Activated T-cell treated with anti-CD3 and anti-CD28 coated beads, Interleukin-2, amount 50 U/mL, for 72 hours (primary cell): ENCODE results near the gene TMEM176A. TPM values are rescaled to one million over a fixed set of nuclear protein-coding genes. Genes with fewer than 3 reads are reported as not detected.

Experiments used
- ATAC-seq, 2 donors: fragments of 150-1000 bp; cut with Tn5 transposase; replicated peaks in 1 of 2; 2 replicates each; pipeline ENCODE4 v1.10.0; 2021; ENCODE audit warnings: moderate library complexity in 2 of 2, mild to moderate bottlenecking in 1 of 2
- DNase-seq, 2 donors: peaks; one replicate each; pipeline ENCODE4 v3.0.0; 2021 to 2022; ENCODE audit warnings: mixed read lengths in 1 of 2
- H3K27ac Mint-ChIP-seq: one replicate; pipeline ENCODE4 v1.8.0; 2022; ENCODE audit warnings: mild to moderate bottlenecking, moderate library complexity, mixed read lengths
- H3K27me3 Mint-ChIP-seq: one replicate; pipeline ENCODE4 v1.8.0; 2022; ENCODE audit warnings: low read depth, mixed read lengths
- H3K36me3 Mint-ChIP-seq, 2 donors: one replicate each; pipeline ENCODE4 v1.8.0; 2022; ENCODE audit warnings: mixed read lengths in 2 of 2, mild to moderate bottlenecking in 1 of 2; ENCODE audit not compliant: insufficient read depth in 2 of 2
- H3K4me1 Mint-ChIP-seq: one replicate; pipeline ENCODE4 v1.8.0; 2022; ENCODE audit warnings: low read depth, mixed read lengths
- H3K4me3 Mint-ChIP-seq, 2 donors: one replicate each; pipeline ENCODE4 v1.8.0; 2022; ENCODE audit warnings: mild to moderate bottlenecking in 2 of 2, mixed read lengths in 2 of 2, moderate library complexity in 2 of 2
- H3K9me3 Mint-ChIP-seq, 2 donors: one replicate each; pipeline ENCODE4 v1.8.0; 2022; ENCODE audit warnings: mixed read lengths in 2 of 2
- total RNA-seq, 2 donors: library from RNA; stranded (reverse); gene quantifications; one replicate each; pipeline ENCODE4 v1.2.3, GENCODE V29; 2022

Gene TMEM176A
- total RNA-seq, 2 donors from 2014 or later, result 0.24 to 0.30 TPM

DNA sequence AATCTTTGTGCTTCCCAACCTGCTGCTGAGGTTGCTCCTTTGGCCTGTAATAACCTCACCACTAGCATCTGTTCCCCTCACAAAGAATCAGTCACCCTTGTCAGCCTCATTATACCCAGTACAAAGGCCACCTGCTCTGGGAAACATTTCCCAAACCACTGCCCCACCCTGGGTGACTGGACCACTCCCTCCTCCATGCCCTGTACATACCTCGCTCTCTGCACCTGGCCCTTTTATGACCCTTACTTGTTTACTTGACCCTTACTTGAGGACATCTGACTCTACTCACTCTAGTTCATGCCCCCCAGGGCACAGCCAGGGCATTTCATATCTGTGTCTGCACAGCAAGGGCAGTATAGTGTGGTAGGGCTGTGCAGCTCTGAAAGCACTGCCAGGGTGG, 30.4 kb downstream of the TMEM176A start:
- Mint-ChIP-seq H3K27me3 (peaks cover 33% of the 10 kb centered on the region), H3K27ac (no peak overlapping the region), H3K4me3 (no peak overlapping the region), H3K36me3 (no peaks in the 10 kb centered on the region), H3K9me3 (no peaks in the 10 kb centered on the region), H3K4me1 (no peaks in the 10 kb centered on the region)
- ATAC-seq (no peak), DNase-seq (no peak)

DNA sequence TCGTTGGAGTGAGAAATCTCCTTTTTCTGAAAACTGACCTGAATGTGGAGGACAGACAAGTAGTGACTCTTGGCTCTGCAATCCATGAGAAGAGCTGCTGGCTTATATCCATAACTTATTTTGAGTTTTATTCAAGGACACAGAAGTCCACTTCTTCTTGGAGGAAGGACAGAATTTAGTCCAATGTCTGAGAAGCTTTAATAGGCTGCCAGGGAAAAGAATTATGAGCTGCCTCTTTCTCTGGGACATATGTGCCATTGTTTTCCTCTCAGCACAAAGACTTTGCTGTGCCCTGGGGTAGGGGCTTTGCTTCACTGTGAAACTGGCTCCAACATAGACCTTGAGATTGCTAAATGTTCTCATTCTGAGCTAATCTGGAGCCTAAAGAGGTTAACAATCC, 31.3 kb downstream of the TMEM176A start:
- ATAC-seq (no peak), DNase-seq (no peak)
- no peak overlapping the region for H3K27ac Mint-ChIP-seq
- no peaks in the 10 kb centered on the region for H3K36me3 Mint-ChIP-seq
- no peaks in the 10 kb centered on the region for H3K4me1 Mint-ChIP-seq
- peaks cover 33% of the 10 kb centered on the region for H3K27me3 Mint-ChIP-seq
- H3K9me3 Mint-ChIP-seq, result no peaks in the 10 kb centered on the region
- H3K4me3 Mint-ChIP-seq, result no peak overlapping the region

DNA sequence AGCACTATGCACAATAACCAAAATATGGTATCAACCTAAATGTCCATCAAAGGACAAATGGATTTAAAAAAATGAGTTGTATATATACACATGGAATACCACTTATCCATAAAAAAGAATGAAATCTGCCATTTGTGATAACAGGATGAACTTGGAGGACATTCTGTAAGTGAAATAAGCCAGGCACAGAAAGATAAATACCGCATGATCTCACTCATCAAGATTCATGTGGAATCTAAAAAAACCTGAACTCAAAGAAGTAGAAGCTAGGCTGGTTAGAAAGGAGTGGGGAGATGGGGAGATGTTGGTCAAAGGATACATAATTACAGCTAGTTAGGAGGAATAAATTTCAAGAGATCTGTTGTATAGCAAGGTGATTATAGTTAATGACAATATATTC, 34.5 kb downstream of the TMEM176A start:
- H3K27me3 Mint-ChIP-seq, result peaks cover 33% of the 10 kb centered on the region

DNA sequence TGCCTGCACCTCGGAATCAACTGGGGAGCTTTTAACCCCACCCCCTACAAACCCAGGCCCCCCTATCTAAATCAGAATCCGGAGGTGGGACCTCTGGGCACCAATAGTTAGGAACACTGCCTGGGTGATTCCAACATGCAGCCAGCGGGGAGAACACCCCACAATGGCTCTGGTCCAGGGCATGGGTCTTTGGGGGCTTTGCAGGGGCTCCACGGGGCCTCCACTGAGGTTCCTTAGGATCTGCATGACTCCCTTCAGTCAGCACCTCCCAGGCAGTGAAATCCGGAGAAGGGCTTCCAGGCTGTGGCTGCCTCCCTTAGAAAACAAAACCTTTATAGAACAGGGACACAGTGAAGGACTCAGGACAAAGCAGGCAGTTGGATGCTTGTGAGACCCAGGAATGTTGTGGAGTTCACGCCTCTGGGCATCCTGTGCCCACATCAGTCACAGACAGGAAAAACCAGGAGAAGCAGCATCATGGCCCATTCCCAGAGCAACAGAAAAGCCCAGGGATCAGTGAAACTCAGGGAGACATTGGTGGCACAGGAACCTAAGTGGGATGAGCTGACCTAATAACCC, 35.2 kb downstream of the TMEM176A start:
- no peak overlapping the region for H3K27ac Mint-ChIP-seq
- no peak overlapping the region for H3K4me3 Mint-ChIP-seq
- DNase-seq, result no peak
- peaks cover 26% of the 10 kb centered on the region for H3K27me3 Mint-ChIP-seq
- H3K9me3 Mint-ChIP-seq, result no peaks in the 10 kb centered on the region
- H3K4me1 Mint-ChIP-seq, result no peaks in the 10 kb centered on the region
- H3K36me3 Mint-ChIP-seq, result no peaks in the 10 kb centered on the region
- ATAC-seq, result no peak

More for the DNA sequence above, 34.5 kb downstream of the TMEM176A start:
- no peak overlapping the region for H3K27ac Mint-ChIP-seq
- ATAC-seq (no peak), DNase-seq (no peak)
- no peaks in the 10 kb centered on the region for H3K9me3 Mint-ChIP-seq
- no peaks in the 10 kb centered on the region for H3K4me1 Mint-ChIP-seq
- no peak overlapping the region for H3K4me3 Mint-ChIP-seq
- no peaks in the 10 kb centered on the region for H3K36me3 Mint-ChIP-seq

DNA sequence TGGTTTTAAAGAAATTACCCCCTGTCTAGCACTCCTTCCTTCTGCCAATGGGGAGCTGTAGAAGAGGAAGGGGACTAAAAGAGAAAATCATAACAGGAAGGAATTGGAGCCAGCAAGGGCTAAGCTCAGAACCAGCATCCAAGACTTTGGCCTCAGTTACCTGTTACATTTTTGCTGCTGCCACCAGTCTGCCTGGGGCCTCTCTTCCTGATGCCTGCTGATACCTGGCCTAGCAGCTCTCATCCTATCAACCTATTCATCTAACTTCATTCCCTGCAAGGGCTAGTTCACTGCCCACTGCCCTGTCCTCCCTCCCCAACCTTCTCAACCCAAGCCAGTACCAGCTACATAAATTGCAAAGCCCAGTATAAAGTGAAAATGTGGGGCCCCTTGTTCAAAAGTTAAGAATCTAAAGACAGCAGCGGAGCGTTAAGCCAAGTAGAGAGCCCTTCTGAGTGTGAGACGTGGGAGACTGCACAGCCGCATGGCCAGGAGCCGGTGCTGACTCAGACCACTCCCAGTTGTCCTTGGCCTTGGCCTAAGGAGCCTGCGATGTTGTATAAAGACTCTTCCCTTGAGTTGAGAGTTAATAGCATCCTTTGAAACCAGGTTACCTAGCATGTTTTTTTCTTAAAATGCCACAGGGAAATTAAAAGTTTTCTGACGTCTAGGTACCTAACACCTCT, 38.5 kb downstream of the TMEM176A start:
- ATAC-seq, result no peak
- Mint-ChIP-seq H3K4me3 (no peak overlapping the region), H3K36me3 (no peaks in the 10 kb centered on the region), H3K27me3 (peaks cover 10% of the 10 kb centered on the region), H3K4me1 (no peaks in the 10 kb centered on the region), H3K9me3 (no peaks in the 10 kb centered on the region), H3K27ac (no peak overlapping the region)
- DNase-seq, result no peak

DNA sequence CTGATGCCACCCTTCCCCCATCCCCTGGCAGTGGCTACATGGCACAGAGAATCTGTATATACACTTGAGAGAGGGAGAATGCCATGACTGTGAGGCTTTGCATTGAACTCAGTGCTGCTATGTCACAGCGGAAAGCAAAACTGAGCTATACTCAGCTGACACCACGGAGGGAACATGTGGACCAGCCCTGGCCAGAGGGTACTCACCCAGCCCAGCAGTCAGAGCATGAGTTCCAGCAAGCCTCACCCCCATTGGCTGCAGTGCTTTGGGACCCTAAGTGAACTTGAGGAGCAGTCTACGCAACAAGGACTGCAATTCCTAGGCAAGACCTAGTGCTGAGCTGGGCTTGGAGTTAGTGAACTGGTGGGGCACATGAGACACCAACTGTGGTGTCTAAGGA, 41.4 kb downstream of the TMEM176A start:
- no peak for ATAC-seq

DNA sequence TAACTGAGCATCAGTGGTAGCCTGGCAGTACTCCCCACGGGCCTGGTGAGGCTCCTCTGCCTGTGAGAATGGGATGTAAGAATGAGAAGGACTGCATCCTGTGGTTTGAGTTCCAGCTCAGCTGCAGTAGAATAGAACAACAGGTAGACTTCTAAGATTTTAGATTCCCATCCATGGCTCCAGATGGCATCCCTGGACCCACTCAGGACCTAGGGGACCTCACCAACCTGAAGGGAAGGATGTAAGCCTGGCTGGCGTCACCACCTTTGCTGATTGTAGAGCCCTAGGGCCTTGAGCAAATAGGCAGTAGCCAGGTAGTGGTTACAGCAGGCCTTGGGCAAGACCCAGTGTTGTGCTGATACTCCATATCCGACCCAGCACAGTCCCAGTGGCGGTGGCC, 42.1 kb downstream of the TMEM176A start:
- DNase-seq, result no peak
- no peak for ATAC-seq
- Mint-ChIP-seq H3K27me3 (no peaks in the 10 kb centered on the region), H3K36me3 (no peaks in the 10 kb centered on the region), H3K9me3 (no peaks in the 10 kb centered on the region), H3K27ac (no peak overlapping the region), H3K4me3 (no peak overlapping the region), H3K4me1 (no peaks in the 10 kb centered on the region)

More for the DNA sequence above, 41.4 kb downstream of the TMEM176A start:
- H3K9me3 Mint-ChIP-seq, result no peaks in the 10 kb centered on the region
- H3K4me3 Mint-ChIP-seq, result no peak overlapping the region
- no peak for DNase-seq
- no peaks in the 10 kb centered on the region for H3K4me1 Mint-ChIP-seq
- no peak overlapping the region for H3K27ac Mint-ChIP-seq
- H3K27me3 Mint-ChIP-seq, result no peaks in the 10 kb centered on the region
- no peaks in the 10 kb centered on the region for H3K36me3 Mint-ChIP-seq

DNA sequence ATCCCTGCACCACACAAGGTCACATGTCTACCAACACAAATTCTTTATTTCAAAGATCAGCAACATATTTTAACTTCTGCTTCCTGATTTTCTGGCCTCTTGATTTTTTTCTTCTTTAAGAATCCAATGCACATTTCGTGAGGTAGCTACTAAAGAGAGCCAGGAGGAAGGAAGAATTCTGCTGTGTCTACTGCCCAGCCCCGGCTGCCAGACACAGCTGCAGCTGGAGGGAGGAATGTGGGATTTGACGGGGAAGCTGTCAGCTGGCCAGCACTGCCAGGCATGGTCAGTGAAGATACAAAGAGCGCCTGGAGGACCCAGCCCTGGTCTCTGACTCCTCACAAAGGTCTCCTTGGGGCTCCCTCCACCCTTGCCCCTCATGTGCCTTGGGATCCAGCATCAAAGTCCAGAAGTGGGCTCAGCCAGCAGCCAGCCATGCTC, 44.9 kb downstream of the TMEM176A start:
- Mint-ChIP-seq H3K36me3 (no peaks in the 10 kb centered on the region), H3K9me3 (no peaks in the 10 kb centered on the region), H3K27me3 (peaks cover 9% of the 10 kb centered on the region), H3K4me3 (no peak overlapping the region), H3K27ac (no peak overlapping the region), H3K4me1 (no peaks in the 10 kb centered on the region)
- DNase-seq (no peak), ATAC-seq (no peak)

DNA sequence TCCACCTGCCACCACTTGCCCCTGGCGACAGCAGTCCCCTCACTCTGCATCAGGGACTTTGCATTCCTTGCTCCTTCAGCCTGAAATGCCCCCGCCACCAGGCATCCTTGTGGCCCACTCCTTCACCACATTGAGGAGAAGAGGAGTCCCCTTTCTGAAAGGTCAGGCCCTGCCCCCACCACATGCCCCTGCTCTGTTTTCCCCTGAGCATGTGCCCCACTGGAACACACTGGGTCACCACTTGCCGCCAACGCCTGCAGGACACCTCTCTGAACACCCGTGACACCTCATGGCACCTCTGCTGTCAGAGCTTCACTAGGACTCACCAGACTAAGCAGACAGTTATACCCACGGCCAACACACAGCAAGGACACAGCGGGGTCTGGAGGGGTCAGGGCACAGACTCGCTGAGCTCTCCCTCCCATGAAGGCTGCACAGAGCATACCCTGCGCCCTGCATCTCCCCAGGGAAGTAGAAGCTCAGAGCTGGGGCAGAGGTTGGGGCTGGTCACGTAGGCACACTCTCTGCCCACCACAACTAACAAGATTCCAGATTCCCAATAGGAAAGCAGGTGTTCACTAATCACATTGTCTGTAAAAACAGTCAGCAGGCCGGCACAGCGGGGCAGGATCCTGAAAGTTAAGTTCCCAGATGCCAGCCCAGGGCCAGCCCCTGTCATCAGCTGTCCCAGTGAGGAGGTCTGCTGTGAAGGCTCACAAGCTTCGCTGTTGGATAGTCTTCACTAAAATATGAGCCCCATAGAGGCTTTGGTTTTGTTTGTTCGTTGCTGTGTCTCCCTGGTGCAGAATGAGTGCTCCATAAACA, 45.9 kb downstream of the TMEM176A start:
- Mint-ChIP-seq H3K9me3 (no peaks in the 10 kb centered on the region), H3K27me3 (peaks cover 20% of the 10 kb centered on the region), H3K4me3 (no peak overlapping the region), H3K4me1 (no peaks in the 10 kb centered on the region), H3K27ac (no peak overlapping the region), H3K36me3 (no peaks in the 10 kb centered on the region)
- no peak for DNase-seq
- no peak for ATAC-seq

DNA sequence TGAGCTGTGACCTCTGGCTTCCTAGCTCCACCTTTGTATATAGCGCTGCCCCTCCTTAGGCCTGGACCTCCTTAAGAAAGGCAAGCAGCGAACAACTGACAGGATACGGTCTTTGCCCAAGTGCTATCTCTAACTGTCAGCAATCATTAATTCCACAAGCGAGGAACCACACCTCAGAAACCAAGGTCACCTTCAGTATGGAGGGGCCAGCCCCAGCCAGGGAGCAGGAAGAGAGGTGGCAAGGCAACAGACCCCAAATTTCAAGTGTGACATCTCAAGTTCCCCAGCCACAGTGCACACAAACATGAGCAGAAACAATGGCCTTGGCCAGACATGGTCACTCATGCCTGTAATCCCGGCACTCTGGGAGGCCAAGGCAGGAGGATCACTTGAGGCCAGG, 47.0 kb downstream of the TMEM176A start:
- no peaks in the 10 kb centered on the region for H3K36me3 Mint-ChIP-seq
- H3K4me1 Mint-ChIP-seq, result no peaks in the 10 kb centered on the region
- no peak overlapping the region for H3K27ac Mint-ChIP-seq
- peaks cover 30% of the 10 kb centered on the region for H3K27me3 Mint-ChIP-seq
- no peaks in the 10 kb centered on the region for H3K9me3 Mint-ChIP-seq
- DNase-seq (no peak), ATAC-seq (no peak)
- H3K4me3 Mint-ChIP-seq, result no peak overlapping the region

DNA sequence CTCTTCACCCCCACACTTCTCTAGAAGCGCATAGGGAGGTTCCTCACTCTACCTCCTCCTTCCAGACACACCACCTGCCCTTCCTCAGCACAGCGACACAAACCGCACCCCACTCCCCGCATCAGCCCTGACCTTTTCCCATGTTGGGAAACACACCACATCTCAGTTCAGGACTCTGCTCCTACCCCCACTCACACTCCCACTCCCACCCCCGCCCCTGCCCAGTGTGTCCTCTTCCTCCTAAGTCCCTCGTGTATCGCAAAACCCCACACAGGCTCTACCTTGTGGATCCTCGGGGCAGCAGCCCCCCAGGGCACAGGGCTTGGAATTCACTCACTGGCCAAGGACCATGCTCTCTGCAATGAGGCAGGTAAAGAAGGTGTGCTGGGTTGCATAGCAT, 47.5 kb downstream of the TMEM176A start:
- H3K9me3 Mint-ChIP-seq, result no peaks in the 10 kb centered on the region
- DNase-seq (no peak), ATAC-seq (no peak)
- no peak overlapping the region for H3K27ac Mint-ChIP-seq
- peaks cover 36% of the 10 kb centered on the region for H3K27me3 Mint-ChIP-seq
- no peaks in the 10 kb centered on the region for H3K4me1 Mint-ChIP-seq
- H3K4me3 Mint-ChIP-seq, result no peak overlapping the region
- H3K36me3 Mint-ChIP-seq, result no peaks in the 10 kb centered on the region

DNA sequence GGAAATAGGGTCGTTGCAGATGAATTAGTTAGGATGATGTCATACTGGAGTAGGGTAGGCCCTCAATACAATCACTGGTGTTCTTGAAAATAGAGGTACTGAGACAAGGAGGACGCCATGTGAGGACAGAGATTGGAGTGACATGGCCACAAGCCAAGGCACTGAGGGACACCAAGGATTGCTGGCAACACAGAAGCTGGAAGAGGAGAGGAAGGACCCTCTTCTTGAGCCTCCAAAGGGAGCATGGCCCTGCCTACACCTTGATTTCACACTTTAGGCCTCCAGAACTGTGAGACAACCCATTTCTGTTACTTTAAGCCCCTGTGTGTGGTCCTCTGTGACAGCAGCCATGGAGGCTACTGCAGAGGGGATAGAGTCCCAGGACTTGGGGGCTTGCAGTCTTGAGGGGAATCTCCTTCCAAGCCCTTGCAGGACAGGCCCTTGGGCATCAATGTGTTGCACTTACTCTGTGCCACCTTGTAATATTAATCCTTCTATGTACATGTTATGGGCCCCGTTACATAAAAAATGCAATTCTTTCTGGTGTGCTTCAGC, 48.1 kb downstream of the TMEM176A start:
- H3K4me3 Mint-ChIP-seq, result no peak overlapping the region
- no peaks in the 10 kb centered on the region for H3K4me1 Mint-ChIP-seq
- H3K36me3 Mint-ChIP-seq, result no peaks in the 10 kb centered on the region
- H3K9me3 Mint-ChIP-seq, result no peaks in the 10 kb centered on the region
- H3K27me3 Mint-ChIP-seq, result peaks cover 37% of the 10 kb centered on the region
- DNase-seq (no peak), ATAC-seq (no peak)
- H3K27ac Mint-ChIP-seq, result no peak overlapping the region

DNA sequence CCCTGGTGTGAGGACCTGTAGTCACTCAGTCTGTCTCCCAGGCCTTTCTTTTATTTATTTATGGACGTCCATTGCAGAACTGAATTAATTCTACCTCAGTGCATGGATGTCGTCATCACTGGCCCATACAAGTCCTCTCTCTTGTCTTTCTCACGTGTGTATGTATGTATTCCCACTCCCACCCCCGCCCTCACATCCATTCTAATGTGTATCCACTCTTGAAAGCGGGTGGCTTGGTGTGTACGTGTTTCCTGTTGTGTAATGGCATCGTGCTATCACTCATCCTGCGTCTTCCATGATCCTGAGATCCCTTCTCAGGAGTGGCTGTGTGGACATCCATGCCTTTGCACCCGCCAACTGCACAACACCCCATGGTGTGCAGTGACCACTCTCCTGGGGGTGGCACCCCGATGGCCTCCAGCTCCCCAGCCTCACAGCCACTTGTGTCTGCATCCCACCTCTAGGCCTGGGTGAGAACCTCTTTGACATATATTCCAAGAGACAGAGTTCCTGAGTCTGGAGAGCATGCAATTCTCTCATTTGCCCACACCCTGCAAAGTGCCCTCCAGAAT, 48.7 kb downstream of the TMEM176A start:
- Mint-ChIP-seq H3K36me3 (no peaks in the 10 kb centered on the region), H3K4me3 (no peak overlapping the region), H3K27me3 (peaks cover 37% of the 10 kb centered on the region), H3K4me1 (no peaks in the 10 kb centered on the region), H3K27ac (no peak overlapping the region), H3K9me3 (no peaks in the 10 kb centered on the region)
- ATAC-seq, result no peak
- no peak for DNase-seq
